SK-N-SH (cell line): ENCODE results near the gene NAPB. TPM values are rescaled to one million over a fixed set of nuclear protein-coding genes. Genes with fewer than 3 reads are reported as not detected.

Experiments used
- CTCF ChIA-PET: fragments of 300-600, 350-600 bp; formaldehyde crosslinking; extraction: SDS; loops from one replicate; lab custom pipeline; 2021; lab: Yijun Ruan, JAX
- POLR2A ChIA-PET: fragments of 350-600 bp; sonication (Branson Sonifier 250); formaldehyde crosslinking; extraction: SDS; loops from one replicate; lab custom pipeline; 2020; ENCODE audit warnings: antibody characterized with exemption, inconsistent platforms; lab: Yijun Ruan, JAX
- DNase-seq: peaks from one replicate; pipeline ENCODE4 v3.0.0; 2012
- H2AFZ ChIP-seq: fragments of 200-600 bp; sonication (generic); 2 replicates; pipeline ENCODE4 v1.8.1; 2016; ENCODE audit warnings: antibody characterized with exemption, mild to moderate bottlenecking, low read depth
- H3F3A ChIP-seq: fragments of 200-600 bp; sonication (generic); replicated peaks from 2 replicates; pipeline ENCODE3; 2016; ENCODE audit warnings: antibody characterized with exemption, mild to moderate bottlenecking; ENCODE audit not compliant: insufficient read depth
- H3K27ac ChIP-seq, 2 experiments: fragments of 200-500 bp in 1 of 2; fragments of 200-600 bp in 1 of 2; sonication (Bioruptor generic) in 1 of 2; sonication (generic), shearing (Covaris generic) in 1 of 2; 2 replicates each; pipeline versions ENCODE4 v1.5.1 to v1.6.1; 2014 to 2016; ENCODE audit warnings: low read depth in 2 of 2, inconsistent platforms in 1 of 2, low read length in 1 of 2, mild to moderate bottlenecking in 1 of 2, mixed read lengths in 1 of 2
- H3K27me3 ChIP-seq: fragments of 200-600 bp; sonication (generic), shearing (Covaris generic); 2 replicates; pipeline ENCODE4 v1.6.1; 2016; ENCODE audit warnings: mixed run types; ENCODE audit not compliant: insufficient read depth
- H3K36me3 ChIP-seq, 2 experiments: fragments of 200-500 bp in 1 of 2; fragments of 200-600 bp in 1 of 2; sonication (Bioruptor generic) in 1 of 2; sonication (generic) in 1 of 2; replicated peaks in 1 of 2; 2 replicates each; pipeline versions ENCODE3 to v1.5.1; 2014 to 2016; ENCODE audit warnings: low read length in 1 of 2, mild to moderate bottlenecking in 1 of 2; ENCODE audit not compliant: insufficient read depth in 2 of 2, control insufficient read depth in 1 of 2
- H3K4me1 ChIP-seq, 2 experiments: fragments of 200-500 bp in 1 of 2; fragments of 200-600 bp in 1 of 2; sonication (Bioruptor generic) in 1 of 2; sonication (generic), shearing (Covaris generic) in 1 of 2; 2 replicates each; pipeline versions ENCODE4 v1.5.1 to v1.6.1; 2014 to 2016; ENCODE audit warnings: low read depth in 1 of 2, low read length in 1 of 2, mixed run types in 1 of 2; ENCODE audit not compliant: insufficient read depth in 2 of 2, control insufficient read depth in 1 of 2
- H3K4me2 ChIP-seq: fragments of 200-600 bp; sonication (generic), shearing (Covaris generic); 2 replicates; pipeline ENCODE4 v1.6.1; 2017; ENCODE audit warnings: mixed run types
- H3K4me3 ChIP-seq, 2 experiments: fragments of 200-500 bp in 1 of 2; fragments of 200-600 bp in 1 of 2; sonication (Bioruptor generic) in 1 of 2; sonication (generic), shearing (Covaris generic) in 1 of 2; 2 replicates each; pipeline versions ENCODE4 v1.5.1 to v1.8.1; 2014 to 2016; ENCODE audit warnings: low read depth in 2 of 2, inconsistent platforms in 1 of 2, low read length in 1 of 2, mild to moderate bottlenecking in 1 of 2, mixed read lengths in 1 of 2, moderate library complexity in 1 of 2
- H3K79me2 ChIP-seq: fragments of 200-600 bp; sonication (generic); 2 replicates; pipeline ENCODE4 v1.8.1; 2017; ENCODE audit warnings: mild to moderate bottlenecking; ENCODE audit not compliant: insufficient read depth
- H3K9ac ChIP-seq: fragments of 200-600 bp; sonication (generic); 2 replicates; pipeline ENCODE4 v1.6.1; 2017; ENCODE audit warnings: mixed run types
- H3K9me2 ChIP-seq: fragments of 200-600 bp; sonication (generic); 2 replicates; pipeline ENCODE4 v1.6.1; 2017; ENCODE audit warnings: mixed run types
- H3K9me3 ChIP-seq: fragments of 200-600 bp; sonication (generic); 2 replicates; pipeline ENCODE4 v1.6.1; 2017; ENCODE audit warnings: mixed run types, mild to moderate bottlenecking, moderate library complexity
- H4K20me1 ChIP-seq: fragments of 200-600 bp; sonication (generic); 2 replicates; pipeline ENCODE4 v1.6.1; 2017; ENCODE audit warnings: mild to moderate bottlenecking, mixed run types; ENCODE audit not compliant: insufficient read depth
- FOXJ3 ChIP-seq: sonication (generic); formaldehyde crosslinking; IDR thresholded peaks from 2 replicates; pipeline ENCODE4 v1.5.1; 2020; ENCODE audit warnings: mild to moderate bottlenecking, missing genetic modification reagents
- FOXM1 ChIP-seq: IDR thresholded peaks from 2 replicates; pipeline ENCODE4 v1.4.0; 2012; ENCODE audit warnings: low read depth, mild to moderate bottlenecking
- GABPA ChIP-seq: IDR thresholded peaks from 2 replicates; pipeline ENCODE4 v1.4.0; 2012; ENCODE audit warnings: low read depth, mild to moderate bottlenecking
- GATA2 ChIP-seq: sonication (generic); formaldehyde crosslinking; IDR thresholded peaks from 2 replicates; pipeline ENCODE4 v1.5.0; 2020; ENCODE audit warnings: mild to moderate bottlenecking, missing genetic modification reagents
- MXI1 ChIP-seq: IDR thresholded peaks from 2 replicates; pipeline ENCODE4 v1.6.1; 2012; ENCODE audit warnings: mild to moderate bottlenecking, low read depth, low read length, improper control_type of control experiment
- PBX3 ChIP-seq: IDR thresholded peaks from 2 replicates; pipeline ENCODE4; 2012
- RAD21 ChIP-seq: IDR thresholded peaks from 2 replicates; pipeline ENCODE4 v1.6.1; 2012; ENCODE audit warnings: mild to moderate bottlenecking, low read length
- RCOR1 ChIP-seq: fragments of 150-350 bp; IDR thresholded peaks from 2 replicates; pipeline ENCODE4 v1.6.1; 2017; ENCODE audit warnings: antibody characterized with exemption, low read length
- REST ChIP-seq: IDR thresholded peaks from 2 replicates; pipeline ENCODE4 v1.6.1; 2012; ENCODE audit warnings: mild to moderate bottlenecking, low read depth, low read length, moderate library complexity
- RFX5 ChIP-seq: IDR thresholded peaks from 2 replicates; pipeline ENCODE4 v1.6.1; 2012; ENCODE audit warnings: mild to moderate bottlenecking, improper control_type of control experiment, low read length
- SMC3 ChIP-seq: IDR thresholded peaks from 2 replicates; pipeline ENCODE4 v1.6.1; 2012; ENCODE audit warnings: low read depth, low read length, improper control_type of control experiment
- TCF12 ChIP-seq: IDR thresholded peaks from 2 replicates; pipeline ENCODE4 v1.4.0; 2012
- TEAD4 ChIP-seq: IDR thresholded peaks from 2 replicates; pipeline ENCODE4 v1.4.0; 2012; ENCODE audit warnings: mild to moderate bottlenecking, borderline replicate concordance; ENCODE audit not compliant: insufficient read depth
- USF2 ChIP-seq: fragments of 150-350 bp; IDR thresholded peaks from 2 replicates; pipeline ENCODE4 v1.6.1; 2017; ENCODE audit warnings: antibody characterized with exemption, low read length, low read depth, borderline replicate concordance
- WGBS: methylation state at CpG from one replicate; pipeline ENCODE4 v1.1.6; 2017; ENCODE audit warnings: low lambda C conversion rate; 5-methylcytosine and 5-hydroxymethylcytosine counted together
- polyA plus RNA-seq, 3 experiments: library from polyadenylated mRNA; depleted of rRNA; stranded (reverse); fragments of >200 nt; gene quantifications; 2 replicates each; pipeline ENCODE4 v1.2.3, GENCODE V29; 2012

Gene NAPB
- polyA plus RNA-seq, 1 of the 3 experiments (the other 2 are of a cell fraction) = 3.0 TPM

DNA sequence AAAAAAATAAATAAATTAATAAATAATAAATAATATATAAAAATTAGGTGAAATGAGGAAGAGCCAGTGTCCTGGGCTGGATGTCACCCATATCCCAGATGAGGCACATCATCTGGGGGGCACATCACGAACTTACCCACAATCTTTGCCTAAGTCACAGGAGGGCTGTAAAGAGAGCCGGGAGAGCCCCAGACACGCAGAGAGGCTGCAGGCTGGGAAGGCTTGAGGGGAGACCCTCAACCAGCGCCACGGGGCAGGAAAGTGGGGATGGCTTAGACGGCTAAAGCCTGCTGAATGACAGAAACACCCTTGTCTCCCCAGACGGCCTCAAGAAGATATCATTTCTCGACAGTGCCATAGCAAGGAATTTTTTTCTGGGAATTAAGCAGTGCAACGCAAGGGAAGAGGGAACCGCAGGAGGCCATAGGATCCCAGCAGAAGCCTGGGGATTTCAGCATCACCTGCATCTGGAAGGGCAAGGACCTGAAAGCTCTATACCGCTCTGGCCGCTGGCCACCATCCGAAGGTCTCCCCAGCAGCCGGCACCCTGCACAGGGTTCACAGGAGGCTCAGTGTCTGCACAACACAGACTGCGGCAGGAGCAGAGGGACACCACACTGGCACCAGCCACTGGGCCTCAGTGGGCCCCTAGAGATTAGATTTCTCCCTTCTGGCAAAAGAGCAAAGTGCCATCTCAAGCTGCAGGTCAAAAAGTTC, 93.5 kb downstream of the NAPB start:
- Histone ChIP-seq H3K9me2 (no peaks in the 10 kb centered on the region), H3K9ac (no peak overlapping the region), H3K4me1 (no peaks in the 10 kb centered on the region), H3K4me2 (no peak overlapping the region), H3K9me3 (no peaks in the 10 kb centered on the region), H3K27me3 (peaks cover 27% of the 10 kb centered on the region; the same call in 1 of the 2 replicates), H3K36me3 (no peaks in the 10 kb centered on the region), H3K4me3 (no peak overlapping the region), H3K27ac (no peak overlapping the region), H3K79me2 (no peaks in the 10 kb centered on the region), H3F3A (no peaks in the 10 kb centered on the region), H2AFZ (no peak overlapping the region), H4K20me1 (no peaks in the 10 kb centered on the region)
- no peak for TF ChIP-seq MXI1
- no peak for TF ChIP-seq FOXM1
- TF ChIP-seq RCOR1 = no peak
- no peak for TF ChIP-seq GABPA
- no peak for TF ChIP-seq REST
- TF ChIP-seq RFX5 = no peak
- TF ChIP-seq USF2 = no peak
- no peak for TF ChIP-seq GATA2
- TF ChIP-seq TEAD4 = no peak
- TF ChIP-seq RAD21 = no peak
- no peak for TF ChIP-seq SMC3
- TF ChIP-seq PBX3 = no peak
- TF ChIP-seq TCF12 = no peak
- TF ChIP-seq FOXJ3 (CRISPR knock-in tag) = no peak
- ChIA-PET CTCF (interaction anchor here (0.8 to 0.9 kb wide), 2 partner anchors 13 kb away, joined by 3 to 4 read pairs; no protein-coding TSS in a partner anchor), POLR2A (no interaction called here)
- WGBS = 24% methylated on average over 15 of the region's 15 CpGs
- DNase-seq = no peak
